GM12878 (cell line): ENCODE measurements around the gene HOOK1.

Experiments
- CTCF ChIP-seq, 3 experiments: IDR thresholded peaks in 2 of 3; conservative IDR thresholded peaks in 1 of 3; 2 replicates each; pipeline ENCODE4 v1.5.1; 2011; ENCODE audit warnings: low read depth in 3 of 3, low read length in 3 of 3, mild to moderate bottlenecking in 3 of 3, control low read depth in 2 of 3, moderate library complexity in 2 of 3, inconsistent platforms in 1 of 3, mixed read lengths in 1 of 3; ENCODE audit not compliant: control insufficient read depth in 2 of 3, insufficient read depth in 1 of 3; ENCODE audit errors: extremely low read depth in 1 of 3
- CUX1 ChIP-seq: IDR thresholded peaks from 2 replicates; pipeline ENCODE4 v1.6.1; 2012; ENCODE audit warnings: improper control_type of control experiment, low read depth, low read length; ENCODE audit not compliant: insufficient replicate concordance
- GABPA ChIP-seq: IDR thresholded peaks from 2 replicates; pipeline ENCODE4 v1.6.1; 2014; ENCODE audit warnings: antibody characterized with exemption, low read depth, mild to moderate bottlenecking, inconsistent platforms
- JUND ChIP-seq: IDR thresholded peaks from 2 replicates; pipeline ENCODE4 v1.6.1; 2012; ENCODE audit warnings: low read depth, mild to moderate bottlenecking, low read length, improper control_type of control experiment, moderate library complexity
- MXI1 ChIP-seq: fragments of 150-350 bp; IDR thresholded peaks from 2 replicates; pipeline ENCODE4 v1.6.1; 2011; ENCODE audit warnings: low read depth, mild to moderate bottlenecking, inconsistent platforms, low read length, improper control_type of control experiment
- POLR2AphosphoS2 ChIP-seq: IDR thresholded peaks from 2 replicates; pipeline ENCODE4 v1.6.1; 2011; ENCODE audit warnings: low read depth, mild to moderate bottlenecking, low read length, improper control_type of control experiment, moderate library complexity
- TARDBP ChIP-seq: IDR thresholded peaks from 2 replicates; pipeline ENCODE4 v1.6.1; 2016; ENCODE audit warnings: borderline replicate concordance

GRCh38 chr1:59892841-59893811 is 78.4 kb downstream of the HOOK1 start:
- no peak for TF ChIP-seq POLR2AphosphoS2
- no peak for TF ChIP-seq TARDBP
- no peak for TF ChIP-seq CTCF (IDR thresholded peaks at IDR 0.05 in 2 of 3, conservative IDR thresholded peaks at IDR 0.05 in 1 of 3; ENCODE audit: control insufficient read depth in 2 of 3, extremely low read depth in 1 of 3, insufficient read depth in 1 of 3, low read depth in 3 of 3, low read length in 3 of 3)
- TF ChIP-seq MXI1, result no peak
- TF ChIP-seq GABPA, result no peak
- TF ChIP-seq CUX1, result no peak
- no peak for TF ChIP-seq JUND
